NCI-H510A treated with DMSO at 0.1 percent for 48 hours (cell line): ENCODE data around the gene S100PBP.
A peak's percentile ranks its signal among the peaks of the same experiment; 100 is the strongest.
"Not testable (repeated sequence)": the region's sequence is repeated elsewhere in the genome, so short reads cannot be mapped to it uniquely, and the experiment has no call there.

ENCODE experiments used
- DNase-seq: peaks from one replicate; lab custom pipeline; 2025; lab: John Stamatoyannopoulos, UW

The S100PBP gene

DNA sequence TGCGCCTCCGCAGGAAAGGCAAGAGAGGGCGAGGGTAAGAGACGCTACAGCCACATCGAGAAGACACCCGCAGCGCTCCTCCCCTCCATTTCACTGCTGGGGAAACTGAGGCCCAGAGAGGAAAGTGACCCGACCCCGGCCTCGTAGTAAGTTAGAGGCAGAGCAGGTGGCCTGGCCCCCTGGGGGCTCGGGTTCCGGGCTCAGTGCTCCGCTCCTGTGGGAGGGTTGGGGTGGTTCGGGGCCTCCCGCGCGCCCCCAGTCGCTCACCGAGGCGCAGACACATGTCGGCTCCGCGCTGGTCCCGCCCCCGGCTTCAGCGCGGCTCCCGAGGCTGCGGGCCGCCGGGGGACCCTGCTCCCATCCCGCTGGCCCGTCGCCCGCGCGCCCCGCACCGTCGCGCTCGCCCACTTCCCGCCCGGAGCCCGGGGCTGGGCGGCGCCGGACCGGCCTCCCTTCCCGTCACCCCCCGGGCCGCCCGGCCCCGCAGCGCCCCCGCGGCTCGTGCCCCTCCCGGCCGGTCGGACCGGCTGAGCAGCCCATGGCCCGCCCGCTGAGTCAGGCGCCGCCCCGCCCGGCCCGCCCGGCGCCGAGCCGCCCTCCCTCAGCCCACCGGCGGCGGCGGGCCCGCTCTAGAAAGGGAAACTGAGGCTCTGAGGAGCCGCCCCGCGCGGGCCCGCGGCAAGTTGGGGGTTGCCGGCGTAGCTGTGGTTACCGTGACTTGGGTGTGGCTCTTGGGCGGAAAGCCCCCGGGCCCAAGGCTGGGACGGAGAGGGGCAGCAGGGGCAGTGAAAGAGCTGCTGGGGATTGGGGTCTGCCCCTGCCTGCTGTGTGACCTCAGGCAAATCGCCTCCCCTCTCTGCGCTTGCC lies 83.7 kb downstream of the S100PBP start, which contains the start of gene TMEM54:
Gene TMEM54, minus strand, starts transcription at position 434 of the 867 bp plus-strand sequence. Its CDS starts 151 bp downstream, at position 283.
- DNase-seq: peak; percentile 54

DNA sequence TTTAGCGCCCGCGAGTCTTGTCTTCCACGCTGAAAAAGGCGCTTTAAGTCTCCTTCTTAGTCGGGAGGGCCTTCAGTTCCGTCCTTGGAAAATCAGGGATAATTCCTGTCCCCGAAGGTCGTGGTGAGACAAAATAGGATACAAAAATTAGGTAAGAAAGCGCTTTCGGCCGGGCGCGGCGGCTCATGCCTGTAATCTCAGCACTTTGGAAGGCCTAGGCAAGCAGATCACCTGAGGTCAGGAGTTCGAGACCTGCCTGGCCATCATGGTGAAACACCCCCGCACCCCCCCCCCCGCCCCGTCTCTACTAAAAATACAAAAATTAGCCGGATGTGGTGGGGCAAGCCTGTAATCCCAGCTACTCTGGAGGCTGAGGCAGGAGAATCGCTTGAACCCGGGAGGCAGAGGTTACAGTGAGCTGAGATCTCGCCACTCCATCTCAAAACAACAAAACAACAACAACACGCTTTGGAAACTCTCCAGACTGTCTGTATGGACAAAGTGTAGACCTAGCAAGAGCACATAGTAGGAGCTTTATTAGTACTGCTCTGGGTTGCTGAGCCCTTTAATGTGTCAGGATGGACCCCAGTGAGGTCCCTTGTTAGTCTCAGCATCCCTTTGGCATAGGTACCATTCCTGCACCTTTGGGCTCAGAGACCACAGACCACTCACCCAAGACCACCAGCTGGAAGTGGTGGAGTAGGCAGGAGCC lies 84.5 kb downstream of the S100PBP start:
- no peak for DNase-seq

DNA sequence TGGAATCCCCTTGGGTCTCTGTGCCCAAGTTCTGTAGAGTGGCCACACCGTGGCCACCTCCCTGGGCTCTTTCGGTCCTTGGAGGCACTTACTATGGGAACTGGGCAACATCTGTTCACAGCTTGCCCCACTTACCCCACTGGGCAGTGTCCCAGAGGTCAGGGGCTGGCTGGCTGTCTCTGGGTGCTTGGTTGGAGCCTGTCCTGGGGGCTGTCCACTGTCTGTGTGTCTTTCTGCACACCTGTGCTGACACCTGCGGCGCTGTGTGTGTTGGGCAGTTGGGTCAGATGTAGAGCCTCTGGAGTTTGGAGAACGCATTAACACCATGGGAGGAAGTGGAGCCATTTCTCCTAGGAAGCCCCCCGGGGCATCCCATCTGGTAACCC lies 85.1 kb downstream of the S100PBP start:
- no peak for DNase-seq

DNA sequence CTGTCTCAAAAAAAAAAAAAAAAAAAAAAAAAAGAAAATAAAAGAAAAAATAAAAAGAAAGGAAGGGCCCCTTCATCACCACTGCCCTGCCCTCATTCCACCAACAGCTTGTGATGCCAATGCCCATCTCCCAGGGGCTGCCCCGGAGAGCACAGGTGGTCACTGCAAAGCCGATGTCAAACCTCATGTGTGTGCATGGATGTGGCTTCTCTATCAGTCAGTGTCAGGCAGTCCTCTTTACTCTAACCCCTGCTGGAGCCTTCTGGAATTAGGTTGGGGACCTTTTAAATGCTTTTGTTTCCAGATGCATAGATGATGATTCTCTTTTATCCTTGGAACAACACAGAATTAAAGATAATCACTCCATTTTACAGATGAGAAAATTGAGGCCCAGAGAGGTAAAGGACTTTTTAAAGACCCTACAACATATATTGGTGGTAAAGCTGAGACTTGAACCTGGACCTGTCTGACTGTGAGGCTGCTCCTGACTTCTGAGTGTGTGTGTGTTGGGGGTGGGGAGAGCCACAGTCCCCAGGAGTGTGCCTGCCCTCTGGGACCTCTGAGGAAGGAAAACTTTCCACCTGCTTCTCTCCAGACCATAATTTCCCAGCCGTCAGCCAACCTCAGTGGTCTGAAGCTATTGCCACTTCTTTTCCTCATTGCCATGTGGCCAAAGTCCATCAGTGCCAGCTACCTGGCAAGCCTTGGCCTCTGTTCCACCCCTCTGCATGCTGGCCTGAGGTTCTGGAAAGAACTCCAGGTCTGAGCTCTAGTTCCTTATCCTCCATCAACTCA lies 86.7 kb downstream of the S100PBP start:
- no peak for DNase-seq

DNA sequence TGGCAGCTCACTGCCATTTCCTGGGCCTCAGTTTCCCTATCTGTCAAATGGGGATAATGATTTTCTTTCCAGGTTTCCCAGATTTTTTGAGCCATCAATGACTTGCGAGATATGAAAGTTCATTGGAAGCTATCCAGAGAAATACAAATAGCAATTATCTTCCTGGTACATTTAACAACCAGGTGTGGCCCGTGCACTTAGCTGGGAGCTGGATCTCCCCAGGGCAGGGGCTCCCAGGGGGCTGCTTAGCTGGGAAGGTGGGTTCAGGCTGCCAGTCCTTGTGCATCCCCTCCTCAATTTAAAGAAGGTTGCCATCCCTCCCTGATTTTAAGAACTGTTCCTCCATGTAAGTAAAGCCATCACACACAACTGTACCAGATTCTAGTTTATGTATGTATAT lies 87.3 kb downstream of the S100PBP start:
- no peak for DNase-seq

DNA sequence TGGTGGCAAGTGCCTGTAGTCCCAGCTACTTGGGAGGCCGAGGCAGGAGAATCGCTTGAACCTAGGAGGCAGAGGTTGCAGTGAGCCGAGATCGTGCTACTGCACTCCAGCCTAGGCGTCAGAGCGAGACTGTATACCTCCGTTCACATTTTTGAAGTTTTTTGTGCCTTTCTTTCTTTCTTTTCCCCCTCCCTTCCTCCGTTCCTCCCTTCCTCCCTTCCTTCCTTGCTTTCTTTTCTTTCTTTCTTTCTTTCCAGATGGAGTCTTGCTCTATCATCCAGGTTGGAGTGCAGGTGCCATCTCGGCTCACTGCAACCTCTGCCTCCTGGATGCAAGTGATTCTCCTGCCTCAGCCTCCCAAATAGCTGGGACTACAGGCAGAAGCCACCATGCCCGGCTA lies 88.1 kb downstream of the S100PBP start:
- not testable (repeated sequence) for DNase-seq

DNA sequence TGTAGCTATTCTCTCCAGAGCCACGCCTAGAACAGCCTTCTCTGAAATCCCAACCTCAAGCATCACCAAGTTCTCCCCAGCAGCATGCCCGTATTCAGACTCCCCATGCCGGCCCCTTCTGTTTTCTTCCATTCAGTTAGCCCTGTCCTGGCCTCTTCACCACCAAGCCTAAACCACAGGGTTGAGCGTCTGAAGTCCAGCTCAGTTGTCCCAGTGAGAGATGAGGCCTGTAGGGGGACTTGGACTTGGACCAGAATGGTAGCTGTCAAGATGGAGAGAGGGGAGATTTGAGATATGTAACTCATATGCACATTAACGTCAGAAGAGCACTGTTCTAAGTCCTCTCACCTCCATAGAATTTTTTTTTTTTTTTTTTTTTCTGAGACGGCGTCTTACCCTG lies 89.2 kb downstream of the S100PBP start:
- no peak for DNase-seq

DNA sequence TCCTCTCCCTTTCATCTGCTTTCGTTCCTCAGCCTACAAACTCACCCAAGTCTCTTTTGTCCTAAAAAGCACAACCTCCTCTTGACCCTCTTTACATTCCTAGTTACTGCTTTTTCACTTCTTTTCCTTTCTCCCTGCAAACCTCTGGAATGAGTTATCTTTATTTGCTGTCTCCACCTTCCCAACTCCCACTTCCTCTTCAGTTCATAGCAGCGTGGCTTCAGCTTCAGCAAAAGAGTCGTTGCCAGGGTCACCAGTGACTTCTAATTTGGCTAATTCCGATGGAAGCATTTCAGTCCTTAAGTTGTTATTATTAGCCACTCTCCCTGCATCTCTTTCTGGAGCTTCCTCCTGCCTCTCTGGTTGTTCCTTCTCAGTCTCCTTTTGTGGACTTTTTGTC lies 90.0 kb downstream of the S100PBP start:
- DNase-seq: no peak
